Smooth muscle cell of bladder (primary cell): ENCODE data around the gene MDH1B. TPM values are rescaled to one million over a fixed set of nuclear protein-coding genes. Genes with fewer than 3 reads are reported as not detected.

ENCODE experiments used
- total RNA-seq: library from RNA; depleted of rRNA; stranded (reverse); fragments of >200 nt; gene quantifications from 2 replicates; pipeline ENCODE4 v1.2.3, GENCODE V29; 2014

The MDH1B gene
- 1.4 and 2.0 TPM in 2 replicates for total RNA-seq

GRCh38 chr2:206765242-206766056 is at the start of gene MDH1B, which contains the start of gene FASTKD2:
Gene MDH1B, minus strand, starts transcription at chr2:206765328. Its CDS starts 57 bp downstream, at chr2:206765271.
Gene FASTKD2, plus strand, starts transcription at chr2:206765606. Its CDS starts 1,088 bp downstream, at chr2:206766694.

DNA sequence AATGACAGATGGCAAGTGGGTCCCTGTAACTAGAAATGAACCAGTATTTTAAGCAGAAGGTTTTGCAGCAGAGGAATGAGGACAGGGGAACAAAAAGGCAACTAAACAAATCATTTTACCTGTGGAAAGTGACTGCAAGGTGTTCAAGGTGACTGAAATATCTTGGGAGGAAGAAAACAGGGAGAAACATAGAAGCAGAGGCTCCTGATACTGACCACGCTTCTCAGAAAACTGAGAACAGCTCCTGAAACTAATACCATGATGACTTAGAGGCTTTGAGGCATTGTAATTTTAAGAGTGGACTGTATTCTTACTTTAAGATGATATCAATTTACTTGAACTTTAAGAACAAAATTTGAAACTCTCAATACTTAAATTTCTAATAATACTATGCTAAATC is 46.8 kb downstream of the MDH1B start, which contains the start of gene DYTN:
DYTN (minus strand) TSS at position 101 of the 400 bp plus-strand sequence. CDS start 117 bp downstream, outside the sequence.

Other genes with a start within 250 kb of the MDH1B start
- not detected in 2 replicates for gene FAM237A, start 122.8 kb downstream of the MDH1B start, total RNA-seq
- not detected in 2 replicates for gene DYTN, start 46.9 kb downstream of the MDH1B start, total RNA-seq
- gene FASTKD2, start 278 bp upstream of the MDH1B start, total RNA-seq: 33.0 and 36.3 TPM in 2 replicates
- gene CPO, start 174.2 kb upstream of the MDH1B start, total RNA-seq: 0.09 TPM in 1 of 2 replicates, not detected in the other